Inflammatory macrophage (primary cell): ENCODE results near the gene UNC45A.

ENCODE experiments used
- DNase-seq, 2 donors: peaks; one replicate each; pipeline ENCODE4 v3.0.0-alpha.2; 2020 to 2022

UNC45A gene

DNA sequence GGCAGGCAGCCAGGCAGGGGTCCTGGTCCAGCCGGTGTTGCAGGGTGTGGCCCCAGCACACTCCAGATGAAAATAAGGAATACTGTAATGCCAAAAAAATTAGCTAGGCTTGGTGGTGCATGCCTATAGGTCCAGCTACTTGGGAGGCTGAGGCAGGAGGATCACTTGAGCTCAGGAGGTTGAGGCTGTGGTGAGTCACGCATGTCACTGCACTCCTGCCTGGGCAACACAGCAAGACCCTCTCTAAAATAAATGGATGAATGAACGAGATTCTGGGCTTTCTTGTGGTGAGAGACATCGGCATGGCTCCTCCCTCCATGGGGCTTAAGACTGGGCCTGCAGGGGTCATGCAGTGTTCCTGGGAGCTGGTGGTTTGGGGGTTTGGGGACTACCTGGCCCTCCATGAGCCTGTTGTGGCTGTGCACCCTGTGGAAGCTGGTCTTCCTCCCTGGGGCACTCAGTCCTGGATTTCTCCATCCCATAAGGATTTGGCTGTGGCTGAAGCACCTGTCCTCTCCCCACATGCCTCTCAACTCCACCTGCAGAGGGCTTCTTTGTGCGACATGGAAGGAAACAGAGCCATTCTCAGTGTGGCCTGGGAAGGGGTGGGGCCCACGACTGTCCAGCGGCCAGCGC is 12.0 kb downstream of the UNC45A start:
- DNase-seq: no peak

DNA sequence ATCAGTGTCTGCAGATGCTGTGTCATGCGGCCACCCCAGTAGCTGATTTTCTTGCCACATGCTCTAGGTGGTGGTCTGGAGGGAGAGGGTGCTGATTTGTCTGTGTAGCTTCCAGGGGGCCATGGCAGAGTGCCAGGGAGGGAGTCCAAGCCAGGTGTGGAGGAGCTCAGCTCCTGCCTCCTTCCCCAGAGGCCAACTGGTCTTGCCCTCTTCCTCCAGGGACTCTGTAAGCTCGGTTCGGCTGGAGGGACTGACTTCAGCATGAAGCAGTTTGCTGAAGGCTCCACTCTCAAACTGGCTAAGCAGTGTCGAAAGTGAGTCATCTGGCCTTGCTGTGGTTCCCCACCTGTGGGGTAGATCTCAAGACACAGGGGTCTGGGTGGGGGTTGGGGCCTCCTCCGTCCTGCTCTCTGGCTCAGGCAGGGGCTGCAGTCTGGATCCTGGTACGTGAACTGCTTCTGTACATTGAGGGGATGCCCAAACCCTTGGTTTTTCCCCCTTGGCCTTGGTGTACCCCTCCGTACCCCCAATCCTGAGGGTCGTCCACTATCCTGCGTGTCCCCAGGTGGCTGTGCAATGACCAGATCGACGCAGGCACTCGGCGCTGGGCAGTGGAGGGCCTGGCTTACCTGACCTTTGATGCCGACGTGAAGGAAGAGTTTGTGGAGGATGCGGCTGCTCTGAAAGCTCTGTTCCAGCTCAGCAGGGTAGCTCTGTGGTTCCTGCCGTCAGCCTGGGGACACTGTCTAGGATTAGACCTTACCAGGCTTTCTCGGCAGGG is 12.7 kb downstream of the UNC45A start:
- no peak for DNase-seq

DNA sequence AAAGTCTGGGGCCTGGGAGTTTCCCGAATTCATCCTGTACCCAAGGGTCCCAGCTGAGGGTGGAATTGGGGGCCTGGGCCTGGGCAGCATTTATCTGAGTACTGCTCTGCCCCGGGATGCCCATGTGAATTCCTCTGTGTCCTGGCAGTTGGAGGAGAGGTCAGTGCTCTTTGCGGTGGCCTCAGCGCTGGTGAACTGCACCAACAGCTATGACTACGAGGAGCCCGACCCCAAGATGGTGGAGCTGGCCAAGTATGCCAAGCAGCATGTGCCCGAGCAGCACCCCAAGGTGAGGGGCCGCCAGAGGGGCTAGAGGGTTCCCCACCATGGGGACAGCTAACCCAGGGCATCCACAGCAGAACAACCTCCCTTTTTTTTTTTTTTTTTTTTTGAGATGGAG is 13.4 kb downstream of the UNC45A start:
- no peak for DNase-seq

DNA sequence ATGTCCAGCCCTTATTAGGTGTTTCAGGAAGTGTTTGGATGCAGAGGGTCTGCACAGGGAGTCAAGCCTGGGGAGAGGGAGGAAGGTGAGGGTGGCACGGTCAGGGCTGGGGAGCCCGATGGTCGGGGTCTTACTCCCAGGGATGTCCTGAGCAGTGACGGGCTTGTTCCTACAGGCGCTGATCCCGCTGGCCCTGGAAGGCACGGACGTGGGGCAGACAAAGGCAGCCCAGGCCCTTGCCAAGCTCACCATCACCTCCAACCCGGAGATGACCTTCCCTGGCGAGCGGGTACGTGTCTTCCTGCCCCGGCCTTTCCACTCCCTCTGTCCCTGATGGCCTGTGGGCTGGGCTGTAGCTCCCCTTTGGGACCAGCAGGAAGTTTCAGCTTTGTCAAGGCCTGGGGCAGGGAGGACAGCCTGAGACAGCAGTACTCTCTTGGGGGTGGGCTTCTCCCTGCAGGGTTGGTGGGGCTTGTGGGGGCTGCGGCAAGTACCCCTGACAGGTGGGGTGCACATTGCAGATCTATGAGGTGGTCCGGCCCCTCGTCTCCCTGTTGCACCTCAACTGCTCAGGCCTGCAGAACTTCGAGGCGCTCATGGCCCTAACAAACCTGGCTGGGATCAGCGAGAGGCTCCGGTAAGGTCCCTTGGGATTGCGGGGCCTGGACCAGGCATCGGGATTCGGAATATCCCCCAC is 15.0 kb downstream of the UNC45A start:
- DNase-seq: no peak

DNA sequence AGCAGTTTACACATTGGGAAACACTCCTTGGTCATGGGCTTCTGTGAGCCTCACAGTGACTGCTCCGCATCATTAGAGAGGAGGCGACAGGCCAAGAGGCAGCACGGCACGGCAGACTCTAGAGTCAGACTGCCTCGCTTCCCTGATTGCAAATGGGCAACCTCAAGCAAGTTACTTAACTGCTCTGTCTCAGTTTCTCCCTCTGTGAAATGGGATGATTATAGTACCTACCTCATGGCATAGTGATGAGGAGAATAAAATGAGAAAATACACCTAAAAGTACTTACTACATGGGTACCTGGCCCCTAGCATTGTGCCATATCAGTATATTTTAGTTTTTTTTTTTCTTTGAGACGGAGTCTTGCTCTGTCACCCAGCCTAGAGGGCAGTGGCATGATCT is 15.6 kb downstream of the UNC45A start:
- no peak for DNase-seq

DNA sequence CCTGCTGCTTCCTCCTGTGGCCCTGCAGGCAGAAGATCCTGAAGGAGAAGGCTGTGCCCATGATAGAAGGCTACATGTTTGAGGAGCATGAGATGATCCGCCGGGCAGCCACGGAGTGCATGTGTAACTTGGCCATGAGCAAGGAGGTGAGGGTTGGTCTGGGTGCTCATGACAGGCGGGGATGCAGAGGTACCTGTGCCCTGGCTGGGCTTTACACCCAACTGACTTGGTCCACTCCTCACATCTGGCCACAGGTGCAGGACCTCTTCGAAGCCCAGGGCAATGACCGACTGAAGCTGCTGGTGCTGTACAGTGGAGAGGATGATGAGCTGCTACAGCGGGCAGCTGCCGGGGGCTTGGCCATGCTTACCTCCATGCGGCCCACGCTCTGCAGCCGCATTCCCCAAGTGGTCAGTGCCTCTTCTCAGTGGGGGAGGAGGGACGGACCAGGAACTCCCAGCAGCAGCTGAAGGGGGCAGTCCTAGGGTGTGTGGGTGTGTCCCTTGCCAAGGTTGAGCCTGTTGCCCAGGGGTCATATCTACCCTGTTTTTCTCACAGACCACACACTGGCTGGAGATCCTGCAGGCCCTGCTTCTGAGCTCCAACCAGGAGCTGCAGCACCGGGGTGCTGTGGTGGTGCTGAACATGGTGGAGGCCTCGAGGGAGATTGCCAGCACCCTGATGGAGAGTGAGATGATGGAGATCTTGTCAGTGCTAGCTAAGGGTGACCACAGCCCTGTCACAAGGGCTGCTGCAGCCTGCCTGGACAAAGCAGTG is 18.0 kb downstream of the UNC45A start:
- no peak for DNase-seq

DNA sequence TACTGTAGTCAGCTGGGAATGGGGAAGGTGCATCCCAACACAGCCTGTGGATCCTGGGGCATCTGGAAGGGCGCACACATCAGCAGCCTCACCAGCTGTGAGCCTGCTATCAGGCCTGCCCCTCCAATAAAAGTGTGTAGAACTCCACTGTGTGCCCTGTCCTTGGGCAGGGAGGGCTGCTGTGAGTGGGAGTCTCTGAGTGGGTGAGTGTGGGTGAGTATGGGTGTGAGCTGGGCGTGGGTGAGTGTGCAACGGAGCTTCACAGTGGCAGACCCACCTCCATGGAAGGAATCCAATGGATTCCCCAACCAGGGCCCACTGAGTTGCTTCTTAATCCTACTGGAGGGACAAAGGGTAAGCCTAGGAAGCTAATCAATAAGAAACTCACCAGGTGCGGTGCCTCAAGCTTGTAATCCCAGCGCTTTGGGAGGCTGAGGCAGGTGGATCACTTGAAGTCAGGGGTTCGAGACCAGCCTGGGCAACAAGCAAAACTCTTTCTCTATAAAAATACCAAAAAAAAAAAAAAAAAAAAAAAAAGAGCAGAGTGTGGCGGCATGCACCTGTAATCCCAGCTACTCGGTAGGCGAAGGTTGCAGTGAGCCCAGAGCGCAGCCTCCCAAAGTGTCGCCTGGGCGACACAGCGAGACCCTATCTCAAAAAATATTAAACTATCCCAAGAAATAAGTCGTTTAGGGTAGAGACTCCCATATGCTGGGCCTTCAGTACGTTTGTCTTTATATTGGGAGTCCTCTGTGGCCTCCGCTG is 19.0 kb downstream of the UNC45A start:
- DNase-seq: no peak

DNA sequence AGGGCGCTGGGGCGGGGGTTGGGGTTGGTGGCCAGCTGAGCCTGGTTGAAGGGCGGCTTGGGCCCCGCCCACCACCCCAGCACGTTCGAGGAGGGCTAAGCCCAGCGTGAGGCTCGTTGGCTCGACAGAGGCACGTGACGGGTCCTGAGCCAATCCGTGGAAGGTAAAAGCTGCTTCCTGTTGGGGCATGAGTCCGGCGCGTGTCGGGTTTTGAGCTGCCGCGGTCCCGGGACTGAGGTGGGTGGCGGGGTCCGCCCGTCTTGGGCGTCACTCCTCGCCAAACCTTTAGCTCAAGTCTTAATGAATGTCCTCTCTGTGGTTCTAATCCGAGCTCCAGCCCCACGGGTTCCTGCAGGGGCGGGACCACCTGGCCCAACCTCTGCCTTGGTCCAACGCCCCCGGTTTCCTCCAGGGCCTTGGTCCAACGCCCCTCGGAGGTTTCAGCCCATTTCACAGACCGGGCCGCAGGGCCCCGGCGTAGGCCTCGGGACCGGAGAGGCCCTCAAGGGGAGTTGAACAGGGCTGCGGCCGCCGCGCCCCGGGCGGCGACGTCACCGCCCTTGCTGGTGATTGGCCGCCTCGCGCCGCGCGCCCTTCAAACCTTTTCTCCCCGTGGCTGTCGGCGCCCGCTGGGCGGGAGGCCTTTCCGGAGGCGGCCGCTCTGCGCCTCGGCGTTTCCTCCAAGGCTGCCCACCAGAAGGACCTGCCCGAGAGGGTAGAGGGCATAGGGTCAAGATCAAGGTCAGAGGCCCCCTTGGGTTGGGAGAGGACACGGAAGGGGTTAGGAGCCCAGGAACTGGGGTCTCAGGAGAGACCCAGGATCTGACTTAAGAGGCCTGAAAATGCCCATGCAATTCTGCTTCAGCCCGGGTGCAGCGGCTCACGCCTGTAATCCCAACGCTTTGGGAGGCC is 19.9 kb downstream of the UNC45A start, which contains the start of gene RCCD1:
Gene RCCD1, plus strand, starts transcription at position 173 of the 912 bp plus-strand sequence. CDS start 1,851 bp downstream, outside the sequence.
- peak; percentile 96 to 98 for DNase-seq

DNA sequence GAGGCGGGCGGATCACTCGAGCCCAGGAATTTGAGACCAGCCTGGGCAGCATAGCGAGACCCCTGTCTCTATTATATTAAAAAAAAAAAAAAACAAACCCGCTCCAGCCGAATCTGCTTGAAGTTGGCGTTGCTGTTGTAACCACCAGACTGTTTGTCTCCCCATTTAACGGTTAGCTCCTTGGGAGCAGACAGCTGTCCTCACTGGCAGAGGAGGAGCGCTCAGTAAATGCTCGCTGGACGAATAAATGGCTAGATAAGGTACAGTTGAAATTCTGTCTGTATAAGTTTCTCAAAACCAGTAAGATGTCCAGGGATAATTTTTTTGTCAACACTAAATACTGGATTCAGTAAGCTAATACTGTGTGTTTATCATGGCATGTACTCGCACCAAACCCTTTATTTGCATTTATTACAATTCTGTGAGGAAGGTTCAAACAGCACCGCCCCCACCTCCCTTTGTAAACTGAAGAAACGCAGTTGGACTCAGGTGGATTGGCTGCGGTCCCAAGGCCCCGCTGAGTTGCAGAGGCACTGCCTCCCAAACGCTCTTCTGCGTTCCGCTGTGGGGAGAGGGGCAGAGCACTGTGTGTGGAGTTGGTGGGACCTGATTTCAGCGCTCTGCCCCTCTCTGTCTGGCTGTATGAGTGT is 20.7 kb downstream of the UNC45A start:
- DNase-seq: no peak

DNA sequence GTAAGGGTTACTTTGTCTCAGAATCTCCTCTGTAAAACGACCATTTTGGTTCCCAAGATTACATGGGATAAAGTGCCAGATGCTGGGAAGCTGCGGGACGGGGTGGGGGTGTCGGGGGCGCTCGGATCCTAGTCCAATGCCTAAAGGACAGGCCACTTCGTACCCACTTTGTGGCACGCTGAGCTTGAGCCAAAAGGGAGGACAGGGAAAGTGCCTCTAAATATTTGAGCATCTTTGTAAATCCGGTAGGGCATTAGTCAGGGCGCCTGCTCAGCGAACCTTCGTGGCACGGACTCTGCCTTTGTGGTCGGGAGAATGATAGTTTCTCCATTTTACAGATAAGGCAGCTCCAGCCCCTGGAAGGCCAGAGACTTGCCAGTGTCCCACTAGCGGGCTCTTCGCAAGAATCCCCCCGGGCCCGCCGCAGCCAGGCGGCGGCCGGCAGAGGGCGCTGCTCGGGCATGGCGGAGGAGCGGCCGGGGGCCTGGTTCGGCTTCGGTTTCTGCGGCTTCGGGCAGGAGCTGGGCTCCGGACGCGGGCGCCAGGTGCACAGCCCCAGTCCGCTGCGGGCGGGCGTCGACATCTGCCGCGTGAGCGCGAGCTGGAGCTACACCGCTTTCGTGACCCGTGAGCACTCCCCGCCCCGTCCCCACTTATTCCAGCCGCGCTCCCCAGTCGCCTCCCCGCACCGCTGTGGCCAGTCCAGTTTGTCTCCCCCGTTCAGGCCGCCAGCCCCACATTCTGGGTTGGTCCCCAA is 21.4 kb downstream of the UNC45A start:
- peak; percentile 37 to 59 for DNase-seq

DNA sequence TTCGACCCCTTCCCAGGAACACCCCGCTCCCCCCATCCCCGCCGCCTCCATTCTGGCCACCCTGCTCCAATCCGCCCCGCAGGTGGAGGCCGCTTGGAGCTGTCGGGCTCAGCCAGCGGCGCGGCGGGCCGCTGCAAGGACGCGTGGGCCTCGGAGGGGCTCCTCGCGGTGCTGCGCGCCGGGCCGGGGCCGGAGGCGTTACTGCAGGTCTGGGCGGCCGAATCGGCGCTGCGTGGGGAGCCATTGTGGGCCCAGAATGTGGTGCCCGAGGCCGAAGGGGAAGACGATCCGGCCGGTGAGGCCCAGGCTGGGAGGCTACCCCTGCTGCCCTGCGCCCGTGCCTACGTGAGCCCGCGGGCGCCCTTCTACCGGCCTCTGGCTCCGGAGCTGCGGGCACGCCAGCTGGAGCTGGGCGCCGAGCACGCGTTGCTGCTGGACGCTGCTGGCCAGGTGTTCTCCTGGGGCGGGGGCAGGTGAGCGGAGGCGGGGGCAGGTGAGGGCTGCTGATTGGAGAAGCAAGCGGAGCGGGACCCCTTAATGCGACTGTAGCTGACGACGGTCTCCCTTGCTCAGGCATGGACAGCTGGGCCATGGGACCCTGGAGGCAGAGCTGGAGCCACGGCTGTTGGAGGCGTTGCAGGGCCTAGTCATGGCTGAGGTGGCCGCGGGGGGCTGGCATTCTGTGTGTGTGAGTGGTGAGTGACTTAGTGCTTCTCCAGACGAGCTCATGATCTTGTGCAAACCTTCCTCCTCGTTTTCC is 22.1 kb downstream of the UNC45A start:
- no peak for DNase-seq

DNA sequence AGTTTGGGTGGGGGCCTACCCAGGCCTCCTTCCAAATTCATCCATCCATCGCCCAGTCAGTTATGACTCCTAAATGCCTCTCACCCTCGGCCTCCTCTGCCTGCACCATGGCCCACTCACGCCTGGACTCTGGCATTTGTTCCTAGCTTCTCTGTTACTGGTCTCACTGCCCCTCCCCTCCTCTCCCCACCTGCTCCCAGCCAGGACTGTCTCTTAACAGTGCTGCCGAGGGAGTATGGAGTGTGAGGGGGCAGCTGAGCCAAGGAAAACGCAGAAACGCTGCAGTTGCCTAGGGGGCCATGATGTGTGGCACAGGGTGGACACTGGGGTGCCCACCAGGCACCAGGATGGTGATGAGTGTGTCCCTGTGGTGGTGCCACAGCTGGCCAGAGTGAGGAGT is 22.7 kb downstream of the UNC45A start:
- DNase-seq: no peak

DNA sequence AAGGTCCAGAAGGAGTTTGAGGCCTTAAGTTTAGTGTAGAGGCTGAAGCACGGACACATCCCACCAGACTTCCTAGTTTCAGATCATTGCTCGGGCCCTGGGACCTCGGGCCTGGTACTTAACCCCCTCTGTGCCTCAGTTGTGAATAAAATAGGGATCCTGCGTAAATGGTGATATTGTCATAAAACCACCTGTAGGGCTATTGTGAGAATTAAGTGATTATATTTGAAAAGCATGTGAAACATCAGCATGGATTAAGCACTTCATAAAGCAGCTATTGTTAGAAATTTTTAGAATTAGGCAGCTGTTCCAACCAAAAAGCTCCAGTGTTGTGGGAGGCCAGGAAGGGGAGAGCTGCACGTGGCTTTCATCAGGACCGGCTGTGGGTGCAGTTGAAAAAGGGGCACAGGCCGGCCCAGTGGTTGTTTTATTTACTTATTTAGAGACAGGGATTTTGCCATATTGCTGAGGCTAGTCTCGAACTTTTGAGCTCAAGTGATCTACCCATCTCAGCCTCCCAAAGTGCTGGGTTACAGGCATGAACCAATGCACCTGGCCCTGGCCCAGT is 24.0 kb downstream of the UNC45A start:
- DNase-seq: no peak

DNA sequence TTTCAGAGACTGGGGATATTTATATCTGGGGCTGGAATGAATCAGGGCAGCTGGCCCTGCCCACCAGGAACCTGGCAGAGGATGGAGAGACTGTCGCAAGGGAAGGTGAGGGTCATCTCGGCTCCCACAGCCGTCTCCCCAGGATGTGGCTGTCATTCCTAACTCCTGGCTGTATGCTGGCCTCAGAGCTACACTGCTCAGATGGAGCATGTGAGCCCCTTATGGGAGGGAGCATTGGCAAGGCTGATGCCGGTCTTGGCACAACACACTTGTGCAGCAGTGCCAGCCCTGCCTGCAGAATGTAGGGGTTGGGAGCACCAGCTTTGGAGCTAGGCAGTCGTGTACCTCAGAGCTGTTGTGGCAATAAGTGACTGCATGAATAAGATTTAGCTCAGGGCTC is 24.8 kb downstream of the UNC45A start:
- DNase-seq: no peak

DNA sequence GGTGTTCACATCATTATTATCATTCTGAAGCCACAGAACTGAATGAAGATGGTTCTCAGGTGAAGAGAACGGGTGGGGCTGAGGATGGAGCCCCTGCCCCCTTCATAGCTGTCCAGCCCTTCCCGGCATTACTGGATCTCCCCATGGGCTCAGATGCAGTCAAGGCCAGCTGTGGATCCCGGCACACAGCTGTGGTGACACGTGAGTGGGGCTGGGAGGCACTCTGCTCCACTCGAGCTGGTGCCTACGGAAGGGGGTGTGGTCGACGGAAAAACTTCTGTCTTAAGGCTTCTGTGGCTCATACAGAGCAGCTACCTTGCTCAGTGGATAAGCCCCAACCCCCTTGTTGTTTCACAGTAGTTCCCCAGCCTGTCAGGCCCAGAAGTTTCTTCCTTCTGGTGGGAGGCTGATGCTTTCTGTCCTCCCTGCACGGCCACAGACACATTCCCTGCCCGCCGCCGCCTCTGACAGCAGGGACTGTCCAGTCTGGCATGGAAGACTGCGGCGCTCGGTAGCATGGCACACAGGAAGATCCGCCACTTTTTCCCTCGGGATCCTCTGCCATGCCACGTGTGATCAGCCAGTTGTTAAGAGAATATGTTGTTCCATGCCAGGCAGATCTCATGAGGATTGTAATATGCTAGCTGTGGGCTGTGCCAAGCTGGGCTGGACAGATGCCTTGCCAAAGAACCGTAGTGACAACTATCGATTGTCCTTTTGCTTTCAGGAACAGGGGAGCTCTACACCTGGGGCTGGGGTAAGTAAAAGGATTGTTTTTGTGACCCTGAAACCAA is 25.4 kb downstream of the UNC45A start:
- DNase-seq: no peak

DNA sequence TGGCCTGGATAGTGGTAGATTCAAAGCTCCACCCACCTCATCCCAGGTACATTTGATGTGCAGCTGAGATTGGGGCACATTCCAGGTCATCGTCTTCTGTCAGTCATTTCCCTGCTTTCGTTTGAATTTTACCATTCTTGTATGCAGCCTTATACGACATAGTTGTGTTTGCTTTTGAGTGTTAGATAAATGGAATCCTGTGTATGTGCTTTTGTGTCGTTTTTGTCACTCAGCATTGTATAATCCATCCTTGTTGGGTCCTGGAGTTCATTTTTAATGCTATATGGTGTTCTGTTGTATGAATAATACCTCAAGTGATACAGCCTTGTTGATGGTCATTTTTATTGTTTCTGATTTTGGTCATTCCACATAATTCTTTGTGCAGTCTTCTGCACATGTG is 26.9 kb downstream of the UNC45A start:
- no peak for DNase-seq

DNA sequence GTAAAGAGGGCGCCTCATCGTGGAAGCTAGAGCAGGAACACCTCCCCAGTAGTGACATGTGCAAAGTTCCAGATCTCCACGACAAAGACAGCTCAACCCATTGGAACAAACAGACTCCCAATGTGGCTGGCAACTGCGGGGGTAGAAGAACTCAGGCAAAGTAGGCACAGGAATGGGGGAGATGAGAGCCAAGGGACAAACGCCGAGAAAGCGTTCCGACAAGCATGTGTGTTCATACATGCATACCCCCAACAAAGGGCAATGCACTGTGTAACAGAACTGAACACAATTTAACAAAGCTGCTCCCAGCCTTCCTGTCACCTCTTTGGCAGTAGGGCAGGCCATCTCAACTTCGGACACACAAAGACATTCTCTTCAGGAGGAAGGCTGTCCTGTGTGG is 31.2 kb downstream of the UNC45A start:
- no peak for DNase-seq

DNA sequence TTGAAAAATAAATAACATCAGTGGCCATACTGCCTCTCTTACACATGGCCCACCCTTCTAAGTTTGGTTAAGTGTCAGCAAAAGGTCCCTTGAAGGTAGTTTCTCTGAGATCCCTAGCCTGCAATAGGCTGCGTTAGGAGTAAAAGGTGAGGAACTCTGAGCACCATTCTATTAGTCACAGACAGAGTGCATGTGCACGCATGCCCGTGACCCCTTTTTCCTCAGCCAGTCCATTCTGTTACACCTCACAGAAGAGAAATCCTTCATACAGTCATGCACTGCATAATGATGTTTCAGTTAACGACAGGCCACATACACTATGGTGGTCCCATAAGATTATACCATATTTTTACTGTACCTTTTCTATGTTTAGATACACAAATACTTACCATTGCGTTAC is 32.1 kb downstream of the UNC45A start:
- DNase-seq: no peak
